Transverse colon (tissue), 4 donors: ENCODE data around the gene PPL. TPM values are rescaled to one million over a fixed set of nuclear protein-coding genes. Genes with fewer than 3 reads are reported as not detected.
"Not testable (repeated sequence)": the region's sequence is repeated elsewhere in the genome, so short reads cannot be mapped to it uniquely, and the experiment has no call there.

Experiments
- DNase-seq: peaks from one replicate; pipeline ENCODE4 v3.0.0-alpha.2; 2019
- H3K27ac ChIP-seq, 4 donors: fragments of 200-600 bp; sonication (generic); 2 replicates each; pipeline ENCODE4 v1.5.1; 2016 to 2018; ENCODE audit warnings: inconsistent platforms in 4 of 4
- H3K27me3 ChIP-seq: fragments of 200-600 bp; sonication (generic); 2 replicates; pipeline ENCODE4 v1.5.1; 2017; ENCODE audit warnings: inconsistent platforms
- H3K36me3 ChIP-seq, 4 donors: fragments of 200-600 bp; sonication (generic); 2 replicates each; pipeline ENCODE4 v1.5.1; 2017 to 2019; ENCODE audit warnings: inconsistent platforms in 4 of 4
- H3K4me1 ChIP-seq, 4 donors: fragments of 200-600 bp; sonication (generic); 2 replicates each; pipeline ENCODE4 v1.5.1; 2017 to 2020; ENCODE audit warnings: inconsistent platforms in 4 of 4
- H3K4me3 ChIP-seq, 4 donors: fragments of 200-600 bp; sonication (generic); 1 replicate in 1 of 4; 2 replicates in 3 of 4; pipeline versions ENCODE4 v1.5.1 to v1.6.1; 2017 to 2019; ENCODE audit warnings: inconsistent platforms in 4 of 4
- H3K9me3 ChIP-seq, 2 donors: fragments of 200-600 bp; sonication (generic); 2 replicates each; pipeline ENCODE4 v1.5.1; 2017 to 2019; ENCODE audit warnings: inconsistent platforms in 2 of 2
- EP300 ChIP-seq: sonication (generic); formaldehyde crosslinking; IDR thresholded peaks from one replicate; pipeline ENCODE4 v1.6.1; 2017; ENCODE audit warnings: antibody characterized with exemption, low read depth
- POLR2A ChIP-seq: fragments of 450-650 bp; IDR thresholded peaks from one replicate; pipeline ENCODE4 v1.6.1; 2016; ENCODE audit warnings: antibody characterized with exemption, mild to moderate bottlenecking, moderate library complexity
- POLR2AphosphoS5 ChIP-seq, 3 donors: sonication (generic); formaldehyde crosslinking; IDR thresholded peaks; one replicate each; pipeline ENCODE4 v1.6.1; 2016; ENCODE audit warnings: antibody characterized with exemption in 3 of 3
- WGBS, 2 donors: methylation state at CpG; one replicate each; pipeline ENCODE4 v1.1.5; 2018; ENCODE audit warnings: low coverage in 1 of 2; 5-methylcytosine and 5-hydroxymethylcytosine counted together
- in situ Hi-C, 4 donors: fragments of 200-750 bp; cut with MboI; loops; one replicate each; pipeline versions ENCODE4 v1.15.0 to v1.15.1; 2017; ENCODE audit warnings: low sequenced_read_pairs in 3 of 4, low pct_ligation_motif_present in 1 of 4, low pct_unique_long_range_greater_than_20kb in 1 of 4
- intact Hi-C: fragments of 100-400 bp; cut with DNase I; formaldehyde crosslinking; loops from one replicate; pipeline ENCODE4 v1.15.1; 2023; ENCODE audit warnings: low total_unique reads
- total RNA-seq, 4 donors: library from RNA; depleted of rRNA; stranded (reverse); fragments of >200 nt; gene quantifications; one replicate each; pipeline ENCODE4 v1.1.0, GENCODE V29; 2016
- TF ChIP-seq, protein P1 (sequence below), 5 experiments: fragments of 200-600 bp in 3 of 5; fragments of 450-650 bp in 2 of 5; sonication (generic) in 3 of 5; IDR thresholded peaks; 1 replicate in 2 of 5; 2 replicates in 3 of 5; pipeline ENCODE4 v1.5.1; 2016 to 2017; ENCODE audit warnings: antibody characterized with exemption in 5 of 5, inconsistent platforms in 3 of 5, mild to moderate bottlenecking in 2 of 5, moderate library complexity in 1 of 5

The PPL gene
- total RNA-seq, 4 donors from 2014 or later = 13.5 to 28.8 (median 22.8) TPM

DNA sequence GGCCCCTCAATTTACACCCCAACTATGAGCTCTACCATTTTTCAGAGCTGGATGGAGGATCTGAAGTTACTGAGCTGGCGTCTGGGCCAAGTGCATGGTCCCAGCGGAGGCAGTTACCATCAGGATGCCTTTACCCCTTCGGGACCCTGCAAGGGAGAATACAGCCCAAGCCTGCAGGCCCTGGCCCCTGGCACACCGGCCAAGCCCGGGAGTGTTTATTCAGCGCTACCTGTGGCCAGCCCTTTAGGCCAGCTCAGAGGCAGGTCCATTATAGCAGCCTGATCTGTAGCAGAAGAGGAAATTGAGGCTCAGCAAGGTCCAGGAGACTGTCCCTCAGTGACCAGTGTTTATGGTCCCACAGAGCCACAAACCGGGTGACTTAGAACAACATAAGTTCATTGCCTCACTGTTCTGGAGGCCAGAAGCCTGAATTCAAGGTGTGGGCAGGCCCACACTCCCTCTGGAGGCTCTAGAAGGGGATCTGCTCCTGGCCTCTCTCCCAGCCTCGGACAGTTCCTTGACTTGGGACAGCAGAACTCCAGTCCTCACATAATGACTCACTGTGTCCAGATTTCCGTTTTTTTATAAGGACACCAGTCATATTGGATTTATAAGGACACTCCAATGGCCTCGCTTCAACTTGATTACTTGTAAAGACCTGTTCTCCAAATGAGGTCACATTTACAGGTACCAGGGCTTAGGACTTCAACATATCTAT lies 29.9 kb upstream of the PPL start:
- in situ Hi-C loops = no loop called here
- H3K9me3 ChIP-seq = no peaks in the 10 kb centered on the region
- no peaks in the 10 kb centered on the region for H3K36me3 ChIP-seq

DNA sequence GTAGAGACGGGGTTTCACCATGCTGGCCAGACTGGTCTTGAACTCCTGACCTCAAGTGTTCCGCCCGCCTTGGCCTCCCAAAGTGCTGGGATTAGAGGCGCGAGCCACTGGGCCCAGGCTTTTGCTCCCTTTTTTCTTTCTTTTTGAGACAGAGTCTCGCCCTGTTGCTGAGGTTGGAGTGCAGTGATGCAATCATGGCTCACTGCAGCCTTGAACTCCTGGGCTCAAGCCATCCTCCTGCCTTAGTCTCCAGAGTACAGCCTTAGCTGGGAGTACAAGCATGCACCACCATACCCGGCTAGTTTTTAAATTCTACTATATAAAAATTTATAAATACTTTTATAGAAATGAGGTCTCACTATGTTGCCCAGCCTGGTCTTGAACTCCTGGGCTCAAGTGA lies 26.6 kb upstream of the PPL start:
- H3K36me3 ChIP-seq, in situ Hi-C loops, H3K4me1 ChIP-seq, H3K27ac ChIP-seq, H3K4me3 ChIP-seq, DNase-seq, H3K27me3 ChIP-seq, H3K9me3 ChIP-seq, intact Hi-C loops: not testable (repeated sequence)
- WGBS, 2 donors = 80 to 96% methylated on average over 7 of the region's 7 CpGs

More for the DNA sequence above, 29.9 kb upstream of the PPL start:
- intact Hi-C loops = no loop called here
- H3K4me1 ChIP-seq = no peaks in the 10 kb centered on the region
- H3K4me3 ChIP-seq = no peak overlapping the region
- 61 to 73% methylated on average over 3 to 10 of the region's 10 CpGs for WGBS, 2 donors
- no peak for DNase-seq
- no peaks in the 10 kb centered on the region for H3K27me3 ChIP-seq
- H3K27ac ChIP-seq = no peak overlapping the region
- no peak for TF ChIP-seq POLR2A
- TF ChIP-seq EP300 = no peak
- TF ChIP-seq, protein P1, sequence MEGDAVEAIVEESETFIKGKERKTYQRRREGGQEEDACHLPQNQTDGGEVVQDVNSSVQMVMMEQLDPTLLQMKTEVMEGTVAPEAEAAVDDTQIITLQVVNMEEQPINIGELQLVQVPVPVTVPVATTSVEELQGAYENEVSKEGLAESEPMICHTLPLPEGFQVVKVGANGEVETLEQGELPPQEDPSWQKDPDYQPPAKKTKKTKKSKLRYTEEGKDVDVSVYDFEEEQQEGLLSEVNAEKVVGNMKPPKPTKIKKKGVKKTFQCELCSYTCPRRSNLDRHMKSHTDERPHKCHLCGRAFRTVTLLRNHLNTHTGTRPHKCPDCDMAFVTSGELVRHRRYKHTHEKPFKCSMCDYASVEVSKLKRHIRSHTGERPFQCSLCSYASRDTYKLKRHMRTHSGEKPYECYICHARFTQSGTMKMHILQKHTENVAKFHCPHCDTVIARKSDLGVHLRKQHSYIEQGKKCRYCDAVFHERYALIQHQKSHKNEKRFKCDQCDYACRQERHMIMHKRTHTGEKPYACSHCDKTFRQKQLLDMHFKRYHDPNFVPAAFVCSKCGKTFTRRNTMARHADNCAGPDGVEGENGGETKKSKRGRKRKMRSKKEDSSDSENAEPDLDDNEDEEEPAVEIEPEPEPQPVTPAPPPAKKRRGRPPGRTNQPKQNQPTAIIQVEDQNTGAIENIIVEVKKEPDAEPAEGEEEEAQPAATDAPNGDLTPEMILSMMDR (IDR thresholded peaks at IDR 0.05) = no peak
- no peak for TF ChIP-seq POLR2AphosphoS5 (IDR thresholded peaks at IDR 0.05)

DNA sequence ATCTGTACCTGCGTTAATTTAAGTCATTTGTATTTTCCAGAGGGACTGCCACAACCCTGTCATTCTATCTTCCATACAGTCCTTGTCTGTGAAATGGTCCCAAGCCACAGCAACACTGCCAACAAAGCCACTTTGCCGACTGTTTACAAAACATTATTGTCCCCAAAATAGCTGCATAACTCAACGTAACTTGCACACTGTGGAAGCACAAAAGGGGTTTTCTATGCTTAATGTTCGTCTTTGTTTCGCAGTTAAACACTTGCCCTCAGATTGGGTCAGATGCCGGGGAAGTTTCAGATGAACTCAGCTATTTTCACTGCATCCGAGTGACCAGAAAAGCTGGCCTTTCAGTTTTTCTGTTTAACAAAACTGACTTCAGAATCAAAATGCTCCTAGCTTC lies 25.8 kb upstream of the PPL start:
- in situ Hi-C loops (no loop called here), intact Hi-C loops (no loop called here)
- no peak for DNase-seq
- H3K36me3 ChIP-seq = no peaks in the 10 kb centered on the region
- WGBS, 2 donors = 60 to 62% methylated on average over 1 to 6 of the region's 7 CpGs
- H3K9me3 ChIP-seq = no peaks in the 10 kb centered on the region
- no peak overlapping the region for H3K4me3 ChIP-seq
- TF ChIP-seq POLR2AphosphoS5 (IDR thresholded peaks at IDR 0.05) = no peak
- TF ChIP-seq, protein P1 (IDR thresholded peaks at IDR 0.05) = no peak
- TF ChIP-seq EP300 = no peak
- TF ChIP-seq POLR2A = no peak
- H3K27me3 ChIP-seq = no peaks in the 10 kb centered on the region
- H3K4me1 ChIP-seq = peaks cover 0 to 10% (median 8%) of the 10 kb centered on the region in 4 donors
- H3K27ac ChIP-seq = no peak overlapping the region

DNA sequence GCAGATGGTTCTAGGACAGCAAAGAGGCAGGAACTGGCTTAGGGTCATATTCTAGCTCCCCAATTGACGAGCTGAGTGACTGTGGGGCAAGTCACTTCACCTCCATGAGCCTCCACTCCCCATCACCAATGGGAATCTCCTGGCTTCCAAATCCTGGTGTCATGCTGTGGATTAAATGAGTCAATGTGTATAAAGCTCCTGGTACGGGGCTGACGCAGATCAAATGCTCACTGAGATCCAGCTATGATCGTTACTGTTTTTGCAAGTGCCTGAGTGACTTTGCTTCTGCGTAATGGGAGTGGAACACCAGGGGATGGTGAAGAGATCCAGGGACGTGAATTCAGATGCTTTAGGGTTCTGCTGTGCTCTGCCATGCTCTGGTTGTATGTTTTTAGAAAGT lies 23.6 kb upstream of the PPL start:
- peaks cover 5 to 26% (median 12%) of the 10 kb centered on the region in 4 donors for H3K4me1 ChIP-seq
- no peak for DNase-seq
- in situ Hi-C loops = no loop called here
- H3K27ac ChIP-seq = no peak overlapping the region
- no peaks in the 10 kb centered on the region for H3K36me3 ChIP-seq
- intact Hi-C loops = no loop called here
- 20 to 65% methylated on average over 1 to 6 of the region's 6 CpGs for WGBS, 2 donors
- no peaks in the 10 kb centered on the region for H3K9me3 ChIP-seq
- TF ChIP-seq POLR2AphosphoS5 (IDR thresholded peaks at IDR 0.05) (no peak), EP300 (no peak), POLR2A (no peak)
- TF ChIP-seq, protein P1 (IDR thresholded peaks at IDR 0.05) = no peak
- no peaks in the 10 kb centered on the region for H3K27me3 ChIP-seq
- no peak overlapping the region for H3K4me3 ChIP-seq
